H9 (cell line): Measurements from ENCODE around the gene WDR75. TPM values are rescaled to one million over a fixed set of nuclear protein-coding genes. Genes with fewer than 3 reads are reported as not detected.

ENCODE experiments used
- DNase-seq: peaks from one replicate; pipeline ENCODE4 v3.0.0-alpha.2; 2017
- H2AFZ ChIP-seq: one replicate; pipeline ENCODE4 v1.6.1; 2013; ENCODE audit warnings: mild to moderate bottlenecking, low read length, control low read depth, moderate library complexity
- H2AK5ac ChIP-seq: 2 replicates; pipeline ENCODE4 v1.6.1; 2013; ENCODE audit warnings: low read length, control low read depth, mixed read lengths; ENCODE audit not compliant: insufficient read length
- H2BK120ac ChIP-seq: one replicate; pipeline ENCODE4 v1.6.1; 2013; ENCODE audit warnings: low read depth, mild to moderate bottlenecking, low read length, control low read depth, inconsistent platforms; ENCODE audit not compliant: poor library complexity, severe bottlenecking
- H2BK12ac ChIP-seq: 2 replicates; pipeline ENCODE4 v1.6.1; 2013; ENCODE audit warnings: low read length, control low read depth, mixed read lengths, low read depth; ENCODE audit not compliant: insufficient read length
- H2BK15ac ChIP-seq: 2 replicates; pipeline ENCODE4 v1.6.1; 2013; ENCODE audit warnings: low read depth, low read length, control low read depth
- H2BK20ac ChIP-seq: one replicate; pipeline ENCODE4 v1.6.1; 2013; ENCODE audit warnings: low read depth, mild to moderate bottlenecking, low read length, control low read depth, inconsistent platforms; ENCODE audit not compliant: poor library complexity, severe bottlenecking
- H2BK5ac ChIP-seq: 2 replicates; pipeline ENCODE4 v1.6.1; 2013; ENCODE audit warnings: low read length, control low read depth, mixed read lengths; ENCODE audit not compliant: insufficient read length
- H3K14ac ChIP-seq: 2 replicates; pipeline ENCODE4 v1.6.1; 2013; ENCODE audit warnings: low read length, control low read depth; ENCODE audit not compliant: insufficient read depth
- H3K18ac ChIP-seq: 2 replicates; pipeline ENCODE4 v1.6.1; 2013; ENCODE audit warnings: low read depth, mild to moderate bottlenecking, mixed read lengths, low read length, control low read depth; ENCODE audit not compliant: insufficient read length
- H3K23ac ChIP-seq: 2 replicates; pipeline ENCODE4 v1.6.1; 2013; ENCODE audit warnings: low read length, control low read depth, mixed read lengths, low read depth; ENCODE audit not compliant: insufficient read length
- H3K23me2 ChIP-seq: 2 replicates; pipeline ENCODE4 v1.6.1; 2013; ENCODE audit warnings: low read depth, mild to moderate bottlenecking, mixed read lengths, low read length, control low read depth; ENCODE audit not compliant: insufficient read length, poor library complexity, severe bottlenecking
- H3K27ac ChIP-seq: 2 replicates; pipeline ENCODE4 v1.5.1; 2013; ENCODE audit warnings: low read length, control low read depth, mixed read lengths, low read depth; ENCODE audit not compliant: insufficient read length
- H3K27me3 ChIP-seq: 2 replicates; pipeline ENCODE4 v1.6.1; 2013; ENCODE audit warnings: low read length, control low read depth, inconsistent platforms; ENCODE audit not compliant: insufficient read depth
- H3K4ac ChIP-seq: 2 replicates; pipeline ENCODE4 v1.6.1; 2013; ENCODE audit warnings: low read depth, mild to moderate bottlenecking, control low read depth, inconsistent platforms, low read length, moderate library complexity
- H3K4me1 ChIP-seq: 2 replicates; pipeline ENCODE4 v1.6.1; 2013; ENCODE audit warnings: low read length, control low read depth, inconsistent platforms; ENCODE audit not compliant: insufficient read depth
- H3K4me2 ChIP-seq: 2 replicates; pipeline ENCODE4 v1.6.1; 2013; ENCODE audit warnings: low read length, control low read depth, mixed read lengths; ENCODE audit not compliant: insufficient read length, insufficient read depth
- H3K56ac ChIP-seq: 2 replicates; pipeline ENCODE4 v1.6.1; 2013; ENCODE audit warnings: low read depth, mild to moderate bottlenecking, mixed read lengths, low read length, control low read depth; ENCODE audit not compliant: insufficient read length
- H3K79me1 ChIP-seq: 2 replicates; pipeline ENCODE4 v1.6.1; 2013; ENCODE audit warnings: low read depth, mild to moderate bottlenecking, moderate library complexity, low read length, control low read depth, inconsistent platforms; ENCODE audit not compliant: insufficient read depth, poor library complexity, severe bottlenecking
- H3K79me2 ChIP-seq: 2 replicates; pipeline ENCODE4 v1.6.1; 2013; ENCODE audit warnings: low read length, control low read depth, inconsistent platforms; ENCODE audit not compliant: insufficient read depth
- H3K9ac ChIP-seq: 2 replicates; pipeline ENCODE4 v1.6.1; 2013; ENCODE audit warnings: low read length, control low read depth, mixed read lengths; ENCODE audit not compliant: insufficient read length; ENCODE audit errors: extremely low read depth
- H3K9me3 ChIP-seq: one replicate; pipeline ENCODE4 v1.6.1; 2013; ENCODE audit warnings: low read depth, low read length, inconsistent platforms; ENCODE audit not compliant: control insufficient read depth
- H3T11ph ChIP-seq: one replicate; pipeline ENCODE4 v1.6.1; 2013; ENCODE audit warnings: mild to moderate bottlenecking, low read length, control low read depth, inconsistent platforms
- H4K20me1 ChIP-seq: one replicate; pipeline ENCODE4 v1.6.1; 2013; ENCODE audit not compliant: control insufficient read depth, insufficient read length, insufficient read depth
- H4K5ac ChIP-seq: 2 replicates; pipeline ENCODE4 v1.6.1; 2013; ENCODE audit warnings: low read depth, mild to moderate bottlenecking, mixed read lengths, low read length, control low read depth; ENCODE audit not compliant: insufficient read length
- H4K8ac ChIP-seq: replicated peaks from 2 replicates; pipeline ENCODE4 v1.6.1; 2013; ENCODE audit warnings: low read length, control low read depth, mixed read lengths, low read depth; ENCODE audit not compliant: insufficient read length
- H4K91ac ChIP-seq: 2 replicates; pipeline ENCODE4 v1.6.1; 2013; ENCODE audit warnings: low read depth, mild to moderate bottlenecking, moderate library complexity, mixed read lengths, low read length, control low read depth; ENCODE audit not compliant: insufficient read length
- H3K27ac Mint-ChIP-seq, 3 experiments: 2 replicates in 2 of 3; 3 replicates in 1 of 3; pipeline ENCODE4 v1.8.0; 2020 to 2021; ENCODE audit warnings: mixed read lengths in 3 of 3, mild to moderate bottlenecking in 1 of 3, moderate library complexity in 1 of 3
- H3K27me3 Mint-ChIP-seq: 2 replicates; pipeline ENCODE4 v1.8.0; 2021; ENCODE audit warnings: low read depth, mild to moderate bottlenecking, moderate library complexity, mixed read lengths
- H3K36me3 Mint-ChIP-seq, 3 experiments: 2 replicates in 2 of 3; 3 replicates in 1 of 3; pipeline ENCODE4 v1.8.0; 2020 to 2021; ENCODE audit warnings: low read depth in 3 of 3, mixed read lengths in 3 of 3; ENCODE audit not compliant: insufficient read depth in 1 of 3
- H3K4me1 Mint-ChIP-seq, 2 experiments: 2 replicates each; pipeline ENCODE4 v1.8.0; 2020; ENCODE audit warnings: mixed read lengths in 2 of 2
- H3K4me3 Mint-ChIP-seq, 2 experiments: 2 replicates in 1 of 2; 3 replicates in 1 of 2; pipeline ENCODE4 v1.8.0; 2020 to 2021; ENCODE audit warnings: mild to moderate bottlenecking in 2 of 2, mixed read lengths in 2 of 2, moderate library complexity in 1 of 2
- H3K9me3 Mint-ChIP-seq, 2 experiments: 2 replicates in 1 of 2; 3 replicates in 1 of 2; pipeline ENCODE4 v1.8.0; 2020; ENCODE audit warnings: mild to moderate bottlenecking in 2 of 2, mixed read lengths in 2 of 2, moderate library complexity in 1 of 2
- WGBS: extraction: QIAGEN DNeasy Blood & Tissue Kit; methylation state at CpG from one replicate; pipeline ENCODE4 v1.1.7; 2013; ENCODE audit warnings: missing lambda C conversion rate, low lambda C conversion rate, mixed read lengths; ENCODE audit not compliant: insufficient read length; ENCODE audit errors: extremely low coverage; 5-methylcytosine and 5-hydroxymethylcytosine counted together
- total RNA-seq: library from RNA; stranded (reverse); gene quantifications from 2 replicates; pipeline ENCODE4 v1.2.1, GENCODE V29; 2021
- TF ChIP-seq, protein P1 (sequence below): fragments of 200-600 bp; sonication (generic); conservative IDR thresholded peaks from 3 replicates; pipeline ENCODE4 v1.8.0; 2021; ENCODE audit warnings: antibody characterized with exemption, mild to moderate bottlenecking

WDR75 gene
- total RNA-seq, 1 experiment from 2014 or later, result 80.6 TPM

DNA sequence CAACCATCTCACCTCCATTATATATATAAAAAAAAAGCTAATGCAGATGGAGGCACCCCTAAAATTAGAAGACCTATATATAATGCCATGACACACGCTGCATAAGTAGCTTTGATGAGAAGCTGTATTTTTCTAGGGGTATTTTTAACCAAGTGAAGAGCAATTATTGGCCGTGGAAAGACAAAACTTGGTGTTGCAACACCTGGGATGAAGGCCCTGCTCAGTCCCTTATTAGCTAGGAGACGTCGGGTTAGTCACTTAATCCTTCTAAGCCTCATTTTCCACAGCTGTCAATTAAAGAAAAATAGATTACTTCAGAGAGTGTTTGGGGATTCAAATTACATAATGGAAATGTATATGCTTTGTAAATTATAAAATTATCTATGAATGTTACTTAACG lies 63.0 kb downstream of the WDR75 start:
- Mint-ChIP-seq H3K4me3 (no peak overlapping the region), H3K27me3 (no peaks in the 10 kb centered on the region), H3K4me1 (no peaks in the 10 kb centered on the region), H3K36me3 (no peaks in the 10 kb centered on the region), H3K9me3 (no peaks in the 10 kb centered on the region), H3K27ac (no peak overlapping the region)
- H3K79me1 ChIP-seq, result no peaks in the 10 kb centered on the region
- H3K18ac ChIP-seq, result no peak overlapping the region
- H4K20me1 ChIP-seq, result no peaks in the 10 kb centered on the region
- no peak overlapping the region for H2BK12ac ChIP-seq
- no peak overlapping the region for H2BK20ac ChIP-seq
- H3K4me1 ChIP-seq, result no peaks in the 10 kb centered on the region
- no peak overlapping the region for H2BK5ac ChIP-seq
- no peak overlapping the region for H3T11ph ChIP-seq
- no peak overlapping the region for H2AK5ac ChIP-seq
- H3K27ac ChIP-seq, result no peak overlapping the region
- H4K8ac ChIP-seq, result no peak overlapping the region
- H3K27me3 ChIP-seq, result no peaks in the 10 kb centered on the region
- H2BK15ac ChIP-seq, result no peak overlapping the region
- H3K4me2 ChIP-seq, result no peak overlapping the region
- no peak overlapping the region for H3K23ac ChIP-seq
- H3K14ac ChIP-seq, result no peak overlapping the region
- no peak overlapping the region for H3K56ac ChIP-seq
- no peaks in the 10 kb centered on the region for H3K9me3 ChIP-seq
- no peaks in the 10 kb centered on the region for H3K23me2 ChIP-seq
- H3K9ac ChIP-seq, result no peak overlapping the region
- WGBS, result no CpG with 5 or more reads among the region's 5 CpGs
- TF ChIP-seq, protein P1, sequence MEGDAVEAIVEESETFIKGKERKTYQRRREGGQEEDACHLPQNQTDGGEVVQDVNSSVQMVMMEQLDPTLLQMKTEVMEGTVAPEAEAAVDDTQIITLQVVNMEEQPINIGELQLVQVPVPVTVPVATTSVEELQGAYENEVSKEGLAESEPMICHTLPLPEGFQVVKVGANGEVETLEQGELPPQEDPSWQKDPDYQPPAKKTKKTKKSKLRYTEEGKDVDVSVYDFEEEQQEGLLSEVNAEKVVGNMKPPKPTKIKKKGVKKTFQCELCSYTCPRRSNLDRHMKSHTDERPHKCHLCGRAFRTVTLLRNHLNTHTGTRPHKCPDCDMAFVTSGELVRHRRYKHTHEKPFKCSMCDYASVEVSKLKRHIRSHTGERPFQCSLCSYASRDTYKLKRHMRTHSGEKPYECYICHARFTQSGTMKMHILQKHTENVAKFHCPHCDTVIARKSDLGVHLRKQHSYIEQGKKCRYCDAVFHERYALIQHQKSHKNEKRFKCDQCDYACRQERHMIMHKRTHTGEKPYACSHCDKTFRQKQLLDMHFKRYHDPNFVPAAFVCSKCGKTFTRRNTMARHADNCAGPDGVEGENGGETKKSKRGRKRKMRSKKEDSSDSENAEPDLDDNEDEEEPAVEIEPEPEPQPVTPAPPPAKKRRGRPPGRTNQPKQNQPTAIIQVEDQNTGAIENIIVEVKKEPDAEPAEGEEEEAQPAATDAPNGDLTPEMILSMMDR, result no peak
- H3K4ac ChIP-seq, result no peak overlapping the region
- H2AFZ ChIP-seq, result no peak overlapping the region
- H2BK120ac ChIP-seq, result no peak overlapping the region
- H4K5ac ChIP-seq, result no peak overlapping the region
- DNase-seq, result no peak
- no peak overlapping the region for H4K91ac ChIP-seq
- H3K79me2 ChIP-seq, result no peaks in the 10 kb centered on the region
